Skeletal muscle tissue (tissue), 4 donors: ENCODE data around the gene ATP9B. TPM values are rescaled to one million over a fixed set of nuclear protein-coding genes. Genes with fewer than 3 reads are reported as not detected.

Experiments used
- H3K27ac ChIP-seq: one replicate; pipeline ENCODE4 v1.7.0; 2013; ENCODE audit warnings: mild to moderate bottlenecking, low read depth, low read length, inconsistent platforms
- H3K27me3 ChIP-seq, 3 donors: one replicate each; pipeline ENCODE4 v1.7.0; 2013; ENCODE audit warnings: low read length in 3 of 3; ENCODE audit not compliant: control insufficient read depth in 3 of 3, insufficient read depth in 3 of 3
- H3K36me3 ChIP-seq, 3 donors: one replicate each; pipeline ENCODE4 v1.7.0; 2013; ENCODE audit warnings: low read length in 3 of 3; ENCODE audit not compliant: control insufficient read depth in 3 of 3, insufficient read depth in 3 of 3
- H3K4me1 ChIP-seq, 3 donors: one replicate each; pipeline ENCODE4 v1.7.0; 2013; ENCODE audit warnings: low read length in 3 of 3, mild to moderate bottlenecking in 3 of 3; ENCODE audit not compliant: control insufficient read depth in 3 of 3, insufficient read depth in 3 of 3
- H3K4me3 ChIP-seq, 3 donors: one replicate each; pipeline ENCODE4 v1.7.0; 2013; ENCODE audit warnings: low read length in 3 of 3
- H3K9ac ChIP-seq, 3 donors: one replicate each; pipeline ENCODE4 v1.7.0; 2013; ENCODE audit warnings: low read length in 3 of 3, mild to moderate bottlenecking in 3 of 3, moderate library complexity in 2 of 3, low read depth in 1 of 3
- H3K9me3 ChIP-seq, 3 donors: one replicate each; pipeline ENCODE4 v1.7.0; 2013; ENCODE audit warnings: low read length in 3 of 3; ENCODE audit not compliant: control insufficient read depth in 3 of 3
- total RNA-seq: library from RNA; depleted of rRNA; stranded (reverse); fragments of >200 nt; gene quantifications from one replicate; pipeline ENCODE4 v1.2.3, GENCODE V29; 2014
- donor health status: Osteomylitis.

ATP9B gene
- total RNA-seq, 1 donor from 2014 or later, result 83.0 TPM

- Histone ChIP-seq H3K4me1 (peaks cover 3 to 7% (median 3%) of the 10 kb centered on the region in 3 donors), H3K4me3 (no peak overlapping the region), H3K36me3 (peaks cover 12 to 24% (median 18%) of the 10 kb centered on the region in 3 donors), H3K27me3 (no peaks in the 10 kb centered on the region), H3K27ac (no peak overlapping the region), H3K9me3 (no peaks in the 10 kb centered on the region), H3K9ac (no peak overlapping the region)
Observed at GRCh38 chr18:79377187-79377891, 308.1 kb downstream of the ATP9B start.

GRCh38 chr18:79378536-79379250 lies 309.5 kb downstream of the ATP9B start:
- no peak overlapping the region for H3K9ac ChIP-seq
- H3K27ac ChIP-seq, result no peak overlapping the region
- H3K36me3 ChIP-seq, result peaks cover 12 to 21% (median 17%) of the 10 kb centered on the region in 3 donors
- H3K4me1 ChIP-seq, result peaks cover 3 to 7% (median 3%) of the 10 kb centered on the region in 3 donors
- H3K9me3 ChIP-seq, result no peaks in the 10 kb centered on the region
- no peak overlapping the region for H3K4me3 ChIP-seq
- no peaks in the 10 kb centered on the region for H3K27me3 ChIP-seq

GRCh38 chr18:79379251-79379905 lies 310.2 kb downstream of the ATP9B start:
- H3K36me3 ChIP-seq, result peaks cover 12 to 19% (median 16%) of the 10 kb centered on the region in 3 donors
- H3K4me1 ChIP-seq, result peaks cover 3 to 7% (median 6%) of the 10 kb centered on the region in 3 donors
- H3K27me3 ChIP-seq, result peaks cover 0 to 4% (median 0%) of the 10 kb centered on the region in 3 donors
- no peaks in the 10 kb centered on the region for H3K9me3 ChIP-seq
- H3K27ac ChIP-seq, result no peak overlapping the region
- no peak overlapping the region for H3K4me3 ChIP-seq
- no peak overlapping the region for H3K9ac ChIP-seq

- H3K4me3 ChIP-seq, result no peak overlapping the region
- peaks cover 7 to 14% (median 13%) of the 10 kb centered on the region in 3 donors for H3K36me3 ChIP-seq
- H3K9me3 ChIP-seq, result no peaks in the 10 kb centered on the region
- H3K4me1 ChIP-seq, result peaks cover 5 to 14% (median 7%) of the 10 kb centered on the region in 3 donors
- H3K27ac ChIP-seq, result no peak overlapping the region
- peaks cover 0 to 9% (median 0%) of the 10 kb centered on the region in 3 donors for H3K27me3 ChIP-seq
- no peak overlapping the region for H3K9ac ChIP-seq
Observed at GRCh38 chr18:79379931-79380815, 311.0 kb downstream of the ATP9B start.

- H3K4me3 ChIP-seq, result no peak overlapping the region
- H3K27me3 ChIP-seq, result peaks cover 2 to 9% (median 3%) of the 10 kb centered on the region in 3 donors
- no peak overlapping the region for H3K9ac ChIP-seq
- H3K4me1 ChIP-seq, result peaks cover 5 to 14% (median 7%) of the 10 kb centered on the region in 3 donors
- no peaks in the 10 kb centered on the region for H3K9me3 ChIP-seq
- peaks cover 7 to 13% (median 11%) of the 10 kb centered on the region in 3 donors for H3K36me3 ChIP-seq
- H3K27ac ChIP-seq, result no peak overlapping the region
Observed at GRCh38 chr18:79380816-79381806, 311.9 kb downstream of the ATP9B start.

- no peak overlapping the region for H3K4me3 ChIP-seq
Observed at GRCh38 chr18:79381811-79382311, 312.7 kb downstream of the ATP9B start.

GRCh38 chr18:79382681-79383387 lies 313.6 kb downstream of the ATP9B start:
- no peak overlapping the region for H3K27ac ChIP-seq
- peaks cover 5 to 14% (median 7%) of the 10 kb centered on the region in 3 donors for H3K4me1 ChIP-seq
- H3K4me3 ChIP-seq, result no peak overlapping the region
- peaks cover 11 to 14% (median 14%) of the 10 kb centered on the region in 3 donors for H3K27me3 ChIP-seq
- H3K9ac ChIP-seq, result no peak overlapping the region
- peaks cover 0 to 6% (median 3%) of the 10 kb centered on the region in 3 donors for H3K36me3 ChIP-seq
- no peaks in the 10 kb centered on the region for H3K9me3 ChIP-seq

More at GRCh38 chr18:79381811-79382311, 312.7 kb downstream of the ATP9B start:
- peaks cover 5 to 14% (median 7%) of the 10 kb centered on the region in 3 donors for H3K4me1 ChIP-seq
- H3K9ac ChIP-seq, result no peak overlapping the region
- H3K27me3 ChIP-seq, result peaks cover 7 to 14% (median 10%) of the 10 kb centered on the region in 3 donors
- H3K27ac ChIP-seq, result no peak overlapping the region
- H3K9me3 ChIP-seq, result no peaks in the 10 kb centered on the region
- peaks cover 7 to 12% (median 10%) of the 10 kb centered on the region in 3 donors for H3K36me3 ChIP-seq

- no peaks in the 10 kb centered on the region for H3K9me3 ChIP-seq
- peaks cover 5 to 14% (median 7%) of the 10 kb centered on the region in 3 donors for H3K4me1 ChIP-seq
- H3K4me3 ChIP-seq, result no peak overlapping the region
- H3K27ac ChIP-seq, result no peak overlapping the region
- H3K9ac ChIP-seq, result no peak overlapping the region
- peaks cover 17 to 19% (median 19%) of the 10 kb centered on the region in 3 donors for H3K27me3 ChIP-seq
- peaks cover 0 to 2% (median 0%) of the 10 kb centered on the region in 3 donors for H3K36me3 ChIP-seq
Observed at GRCh38 chr18:79383388-79384056, 314.3 kb downstream of the ATP9B start.
